ENCODE data around the gene NOTCH4. TPM values are rescaled to one million over a fixed set of nuclear protein-coding genes. Genes with fewer than 3 reads are reported as not detected.

Gene NOTCH4
- total and polyA plus RNA-seq, 9 of the 15 experiments (the other 6 are each of a cell fraction or from before 2014, with no cell fraction given) = 0.24 to 4.3 (median 1.7) TPM

DNA sequence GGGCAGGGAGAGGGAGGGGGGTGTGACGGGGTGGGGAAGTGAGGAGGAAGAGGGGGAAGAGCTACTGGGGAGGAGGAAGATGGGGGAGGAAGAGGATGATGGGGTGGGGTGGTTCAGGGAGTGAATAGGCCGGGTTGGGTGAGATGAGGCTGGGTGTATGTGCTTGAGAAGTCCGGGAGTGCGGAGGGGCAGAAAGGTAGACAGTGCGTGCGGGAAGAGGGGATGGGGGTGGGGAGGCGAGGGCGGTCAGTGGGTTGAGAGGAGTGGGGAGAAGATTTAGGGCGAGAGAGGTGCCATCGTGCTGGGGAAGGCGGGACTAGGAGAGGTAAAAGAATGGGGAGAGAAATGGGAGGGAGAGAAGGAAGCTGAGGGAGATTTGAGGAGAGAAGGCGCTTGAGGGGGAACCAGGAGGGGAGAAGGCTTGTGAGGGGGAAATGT, 30.9 kb upstream of the NOTCH4 start (continued):
- no peak for TF ChIP-seq RAD51 (IDR thresholded peaks at IDR 0.05; ENCODE audit: borderline replicate concordance, low read depth)
- peak; percentile 63; the same call in 1 of the 2 replicates for TF ChIP-seq EHMT2 (IDR thresholded peaks at IDR 0.05)
- TF ChIP-seq ZNF583 (CRISPR knock-in tag; IDR thresholded peaks at IDR 0.05) = no peak
- no peak for TF ChIP-seq SNRNP70 (optimal IDR thresholded peaks at IDR 0.05; ENCODE audit: low read depth, low read length)
- no peak for TF ChIP-seq ZBTB1 (CRISPR knock-in tag; IDR thresholded peaks at IDR 0.05; ENCODE audit: borderline replicate concordance, low read depth)
- no peak for TF ChIP-seq NR1H2 (CRISPR knock-in tag; IDR thresholded peaks at IDR 0.05)
- no peak for TF ChIP-seq ZNF318 (IDR thresholded peaks at IDR 0.05; ENCODE audit: borderline replicate concordance in 1 of 2, low read depth in 1 of 2)
- TF ChIP-seq, protein P1, sequence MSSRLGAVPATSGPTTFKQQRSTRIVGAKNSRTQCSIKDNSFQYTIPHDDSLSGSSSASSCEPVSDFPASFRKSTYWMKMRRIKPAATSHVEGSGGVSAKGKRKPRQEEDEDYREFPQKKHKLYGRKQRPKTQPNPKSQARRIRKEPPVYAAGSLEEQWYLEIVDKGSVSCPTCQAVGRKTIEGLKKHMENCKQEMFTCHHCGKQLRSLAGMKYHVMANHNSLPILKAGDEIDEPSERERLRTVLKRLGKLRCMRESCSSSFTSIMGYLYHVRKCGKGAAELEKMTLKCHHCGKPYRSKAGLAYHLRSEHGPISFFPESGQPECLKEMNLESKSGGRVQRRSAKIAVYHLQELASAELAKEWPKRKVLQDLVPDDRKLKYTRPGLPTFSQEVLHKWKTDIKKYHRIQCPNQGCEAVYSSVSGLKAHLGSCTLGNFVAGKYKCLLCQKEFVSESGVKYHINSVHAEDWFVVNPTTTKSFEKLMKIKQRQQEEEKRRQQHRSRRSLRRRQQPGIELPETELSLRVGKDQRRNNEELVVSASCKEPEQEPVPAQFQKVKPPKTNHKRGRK (tag; IDR thresholded peaks at IDR 0.05) = peak; percentile 72
- no peak for TF ChIP-seq ZNF778 (CRISPR knock-in tag; IDR thresholded peaks at IDR 0.05)
- TF ChIP-seq HDAC8 (tag; IDR thresholded peaks at IDR 0.05) = no peak
- no peak for TF ChIP-seq STAT5B (CRISPR knock-in tag; IDR thresholded peaks at IDR 0.05)
- TF ChIP-seq ZNF274 (IDR thresholded peaks at IDR 0.05; ENCODE audit: borderline replicate concordance, low read depth, low read length) = no peak
- TF ChIP-seq, protein P2, sequence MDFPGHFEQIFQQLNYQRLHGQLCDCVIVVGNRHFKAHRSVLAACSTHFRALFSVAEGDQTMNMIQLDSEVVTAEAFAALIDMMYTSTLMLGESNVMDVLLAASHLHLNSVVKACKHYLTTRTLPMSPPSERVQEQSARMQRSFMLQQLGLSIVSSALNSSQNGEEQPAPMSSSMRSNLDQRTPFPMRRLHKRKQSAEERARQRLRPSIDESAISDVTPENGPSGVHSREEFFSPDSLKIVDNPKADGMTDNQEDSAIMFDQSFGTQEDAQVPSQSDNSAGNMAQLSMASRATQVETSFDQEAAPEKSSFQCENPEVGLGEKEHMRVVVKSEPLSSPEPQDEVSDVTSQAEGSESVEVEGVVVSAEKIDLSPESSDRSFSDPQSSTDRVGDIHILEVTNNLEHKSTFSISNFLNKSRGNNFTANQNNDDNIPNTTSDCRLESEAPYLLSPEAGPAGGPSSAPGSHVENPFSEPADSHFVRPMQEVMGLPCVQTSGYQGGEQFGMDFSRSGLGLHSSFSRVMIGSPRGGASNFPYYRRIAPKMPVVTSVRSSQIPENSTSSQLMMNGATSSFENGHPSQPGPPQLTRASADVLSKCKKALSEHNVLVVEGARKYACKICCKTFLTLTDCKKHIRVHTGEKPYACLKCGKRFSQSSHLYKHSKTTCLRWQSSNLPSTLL (IDR thresholded peaks at IDR 0.05) = 0 out of 2 replicates have a peak, but pooled peaks have one; percentile 38
- TF ChIP-seq HNRNPUL1 (IDR thresholded peaks at IDR 0.05; ENCODE audit: low read length) = no peak
- TF ChIP-seq SAFB (IDR thresholded peaks at IDR 0.05; ENCODE audit: borderline replicate concordance, low read depth, low read length) = no peak

Data from K562 (cell line).